NCI-H146 treated with DMSO at 0.1 percent for 48 hours (cell line): ENCODE results near the gene CCR9.

Experiments
- DNase-seq: peaks from one replicate; lab custom pipeline; 2025; ENCODE audit not compliant: unreplicated experiment; lab: John Stamatoyannopoulos, UW

Gene CCR9

GRCh38 chr3:45936261-45936660, 49.9 kb downstream of the CCR9 start:
- no peak for DNase-seq

DNA sequence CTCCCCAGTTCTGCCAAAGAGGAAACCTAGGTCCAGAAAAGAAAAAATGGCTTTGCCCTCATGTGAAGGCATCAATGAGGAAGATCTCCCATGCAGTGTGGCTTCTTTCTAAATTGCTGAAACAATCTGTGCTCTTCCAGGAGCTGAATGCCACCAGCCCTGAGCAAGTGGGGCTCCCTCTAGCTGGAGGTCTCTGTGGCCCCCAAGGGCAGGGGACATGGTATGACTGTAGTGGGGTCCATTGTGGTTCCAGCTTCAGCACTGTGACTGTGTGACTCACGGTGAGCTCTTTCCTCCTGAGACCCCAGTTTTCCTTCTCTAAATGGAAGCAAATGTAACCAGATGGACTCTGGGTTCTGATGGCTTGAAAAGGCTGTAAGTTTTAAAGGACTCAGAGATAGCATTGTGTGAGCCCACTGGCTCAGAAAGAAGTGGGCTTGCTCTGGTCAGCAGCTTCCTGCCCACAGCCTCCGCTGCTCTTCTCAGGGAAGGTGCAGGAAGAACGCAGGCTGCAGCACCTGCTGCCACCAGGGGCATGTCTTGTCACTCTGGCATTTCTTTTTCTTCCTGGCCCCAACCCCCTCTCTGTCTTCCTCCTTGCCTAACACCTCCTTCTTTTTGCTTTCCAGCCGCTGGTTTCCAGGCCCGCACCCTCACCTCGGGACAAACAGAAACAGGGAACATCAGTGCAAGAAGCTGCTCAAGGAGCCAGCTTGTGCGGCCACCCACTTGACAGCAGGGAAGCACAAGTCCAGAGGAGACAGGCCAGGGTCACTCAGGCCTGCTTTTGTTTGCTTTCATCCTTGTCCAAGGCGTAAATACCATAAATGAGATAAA, 51.1 kb downstream of the CCR9 start:
- DNase-seq = no peak

GRCh38 chr3:45938043-45938435, 51.7 kb downstream of the CCR9 start:
- DNase-seq = no peak

DNA sequence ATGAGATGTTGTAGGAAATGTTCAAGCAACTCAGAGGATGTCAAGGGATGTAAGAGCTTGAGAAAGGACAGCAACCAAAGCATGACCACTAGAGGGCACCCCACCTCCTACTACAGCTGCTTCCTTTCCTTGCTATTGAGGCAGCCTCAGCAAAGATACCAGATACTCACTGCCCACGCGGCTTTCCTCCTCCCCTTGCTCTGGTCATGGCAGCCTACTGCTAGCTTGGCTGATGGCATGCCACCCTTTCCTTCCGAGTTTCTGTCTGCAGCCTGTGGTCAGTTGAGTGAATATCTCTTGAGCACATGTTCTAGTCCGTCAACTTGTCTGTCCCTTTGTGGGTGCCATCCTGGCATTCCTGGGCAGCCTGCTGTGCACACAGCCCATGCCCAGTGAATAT, 52.5 kb downstream of the CCR9 start:
- peak; percentile 35 for DNase-seq

- DNase-seq = no peak
Observed at GRCh38 chr3:45939341-45939771, 53.0 kb downstream of the CCR9 start.

- no peak for DNase-seq
Observed at GRCh38 chr3:45940004-45940780, 53.8 kb downstream of the CCR9 start.

- DNase-seq = no peak
Observed at GRCh38 chr3:45940781-45941365, 54.5 kb downstream of the CCR9 start.

GRCh38 chr3:45942051-45942825, 55.9 kb downstream of the CCR9 start:
- DNase-seq = no peak

GRCh38 chr3:45943207-45943846, 57.0 kb downstream of the CCR9 start, which contains the start of gene CXCR6:
Gene CXCR6 (plus strand): TSS chr3:45943464. CDS start chr3:45946482, 3,018 bp downstream.
- no peak for DNase-seq

DNA sequence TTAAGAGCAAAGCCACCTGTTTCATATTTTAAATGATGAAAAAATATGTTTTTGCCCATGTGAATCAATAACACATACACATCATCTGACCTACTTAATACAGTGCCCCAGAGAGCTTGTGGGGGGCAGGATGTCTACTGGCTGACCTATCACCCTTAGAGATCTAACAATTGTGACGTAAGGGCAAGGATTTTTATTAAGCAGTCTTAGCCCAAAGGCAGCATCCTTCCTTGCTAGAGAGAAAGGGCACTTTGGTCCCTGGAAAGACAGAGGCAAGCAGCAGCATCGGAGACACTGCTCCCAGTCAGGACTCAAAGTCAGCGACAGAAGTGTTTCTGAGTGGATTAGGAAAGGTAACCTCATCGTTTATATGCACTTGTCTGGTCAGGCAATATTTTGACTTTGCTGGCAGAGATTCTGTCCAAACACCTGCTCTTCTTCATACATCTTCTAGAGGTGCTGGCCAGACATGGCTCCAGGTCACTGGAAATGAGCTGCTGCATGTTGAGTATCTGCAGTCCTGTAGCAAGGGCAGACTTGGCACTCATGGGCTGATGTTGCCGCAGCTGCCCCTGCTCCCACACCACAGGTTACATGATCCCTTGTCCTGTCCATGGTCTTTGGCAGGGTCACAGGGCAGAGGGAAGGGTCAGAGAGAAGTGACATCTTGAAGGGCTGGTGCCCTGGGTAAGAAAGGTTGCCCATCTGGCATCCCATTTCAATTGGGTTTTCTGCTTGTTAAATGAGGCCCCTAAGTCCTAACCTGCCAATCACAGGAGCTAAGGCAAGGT, 58.7 kb downstream of the CCR9 start:
- DNase-seq = no peak

DNA sequence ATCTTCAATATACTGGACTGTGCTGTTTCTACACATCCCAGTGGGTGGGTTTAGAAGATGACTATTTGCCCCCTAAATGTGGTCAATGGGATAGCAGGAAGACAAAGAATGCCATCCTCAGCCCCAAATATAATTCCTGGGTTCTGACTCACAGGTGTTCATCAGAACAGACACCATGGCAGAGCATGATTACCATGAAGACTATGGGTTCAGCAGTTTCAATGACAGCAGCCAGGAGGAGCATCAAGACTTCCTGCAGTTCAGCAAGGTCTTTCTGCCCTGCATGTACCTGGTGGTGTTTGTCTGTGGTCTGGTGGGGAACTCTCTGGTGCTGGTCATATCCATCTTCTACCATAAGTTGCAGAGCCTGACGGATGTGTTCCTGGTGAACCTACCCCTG, 60.0 kb downstream of the CCR9 start:
- no peak for DNase-seq

- no peak for DNase-seq
Observed at GRCh38 chr3:45946875-45947274, 60.5 kb downstream of the CCR9 start.

GRCh38 chr3:45947361-45947760, 61.0 kb downstream of the CCR9 start:
- DNase-seq = no peak

GRCh38 chr3:45948311-45948781, 62.0 kb downstream of the CCR9 start:
- no peak for DNase-seq

DNA sequence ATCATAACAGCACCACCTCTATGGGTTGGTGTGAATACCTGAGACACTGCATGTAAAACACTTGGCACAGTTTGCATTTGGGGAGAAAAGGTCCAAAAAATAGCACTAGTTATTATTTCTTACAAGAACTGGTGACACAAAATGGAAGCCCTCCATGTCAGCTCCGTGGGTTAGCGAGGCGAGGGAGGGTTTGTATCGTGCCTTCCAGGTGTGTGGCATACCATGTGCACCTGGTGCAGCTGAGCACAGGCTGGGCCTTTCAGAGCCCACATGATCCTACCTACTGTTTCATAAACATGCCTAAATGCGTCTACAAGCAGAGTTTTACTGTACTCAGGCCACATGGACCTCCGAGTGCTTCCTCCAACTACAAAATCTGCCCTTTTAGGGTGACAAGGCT, 62.5 kb downstream of the CCR9 start:
- no peak for DNase-seq

GRCh38 chr3:45949432-45949831, 63.1 kb downstream of the CCR9 start:
- DNase-seq = no peak

- no peak for DNase-seq
Observed at GRCh38 chr3:45950131-45950530, 63.8 kb downstream of the CCR9 start.

- DNase-seq = no peak
Observed at GRCh38 chr3:45950686-45951600, 64.6 kb downstream of the CCR9 start.

- DNase-seq = no peak
Observed at GRCh38 chr3:45951946-45952345, 65.6 kb downstream of the CCR9 start.
